ENCODE results near the gene ROR1. TPM values are rescaled to one million over a fixed set of nuclear protein-coding genes. Genes with fewer than 3 reads are reported as not detected.

Gene ROR1
- total and polyA plus RNA-seq, 8 donors, result 1.4 to 37.3 (median 14.6) TPM

DNA sequence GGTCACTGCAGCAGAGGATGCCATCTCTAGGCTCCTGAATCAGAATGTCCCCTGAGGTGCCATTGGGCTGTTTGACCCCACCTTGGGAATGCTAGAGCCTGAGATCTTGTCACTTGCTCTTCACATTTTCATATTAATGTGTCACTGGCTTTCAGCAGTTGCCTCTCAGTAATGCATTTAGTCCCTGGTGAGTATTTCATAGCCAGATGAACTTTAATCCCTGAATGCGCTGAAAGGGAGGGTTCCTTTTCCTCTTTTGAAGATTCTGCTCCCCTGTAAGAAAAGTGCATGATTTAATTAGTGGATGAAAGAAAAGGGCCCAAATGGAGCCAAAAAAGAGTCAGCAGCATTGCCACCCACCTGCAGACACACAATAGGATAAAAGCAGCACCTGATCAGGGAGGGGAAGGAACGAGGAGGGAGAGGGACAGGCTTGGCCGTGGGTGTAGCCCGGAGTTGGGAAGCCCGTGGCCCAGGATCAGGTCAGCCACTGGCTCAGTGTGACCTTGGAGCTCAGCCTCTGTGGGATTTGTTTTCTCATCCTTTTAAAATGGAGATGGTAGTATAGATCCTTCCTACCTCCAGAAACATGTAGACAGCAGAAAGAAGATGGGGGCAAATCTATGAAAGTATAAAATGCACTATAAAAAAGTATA lies 31.1 kb downstream of the ROR1 start:
- Histone ChIP-seq H3K27ac (no peak overlapping the region), H3K4me3 (no peak overlapping the region), H3K27me3 (no peaks in the 10 kb centered on the region), H3K9me3 (peaks cover 0 to 8% (median 3%) of the 10 kb centered on the region in 4 donors), H3K36me3 (no peaks in the 10 kb centered on the region), H3K4me1 (peaks cover 2 to 26% (median 10%) of the 10 kb centered on the region in 4 donors)
- DNase-seq, result no peak
- intact Hi-C loops (cut with DNase I; ENCODE audit: low total_unique reads), result no loop called here
- WGBS, 5 donors, result 26 to 50% (median 36%) methylated on average over 3 to 5 of the region's 5 CpGs
- no peak for TF ChIP-seq POLR2A (IDR thresholded peaks at IDR 0.05)
- TF ChIP-seq EP300 (IDR thresholded peaks at IDR 0.05), result no peak
- TF ChIP-seq, protein P1, sequence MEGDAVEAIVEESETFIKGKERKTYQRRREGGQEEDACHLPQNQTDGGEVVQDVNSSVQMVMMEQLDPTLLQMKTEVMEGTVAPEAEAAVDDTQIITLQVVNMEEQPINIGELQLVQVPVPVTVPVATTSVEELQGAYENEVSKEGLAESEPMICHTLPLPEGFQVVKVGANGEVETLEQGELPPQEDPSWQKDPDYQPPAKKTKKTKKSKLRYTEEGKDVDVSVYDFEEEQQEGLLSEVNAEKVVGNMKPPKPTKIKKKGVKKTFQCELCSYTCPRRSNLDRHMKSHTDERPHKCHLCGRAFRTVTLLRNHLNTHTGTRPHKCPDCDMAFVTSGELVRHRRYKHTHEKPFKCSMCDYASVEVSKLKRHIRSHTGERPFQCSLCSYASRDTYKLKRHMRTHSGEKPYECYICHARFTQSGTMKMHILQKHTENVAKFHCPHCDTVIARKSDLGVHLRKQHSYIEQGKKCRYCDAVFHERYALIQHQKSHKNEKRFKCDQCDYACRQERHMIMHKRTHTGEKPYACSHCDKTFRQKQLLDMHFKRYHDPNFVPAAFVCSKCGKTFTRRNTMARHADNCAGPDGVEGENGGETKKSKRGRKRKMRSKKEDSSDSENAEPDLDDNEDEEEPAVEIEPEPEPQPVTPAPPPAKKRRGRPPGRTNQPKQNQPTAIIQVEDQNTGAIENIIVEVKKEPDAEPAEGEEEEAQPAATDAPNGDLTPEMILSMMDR (IDR thresholded peaks at IDR 0.05), result no peak
- TF ChIP-seq POLR2AphosphoS5 (IDR thresholded peaks at IDR 0.05), result no peak

DNA sequence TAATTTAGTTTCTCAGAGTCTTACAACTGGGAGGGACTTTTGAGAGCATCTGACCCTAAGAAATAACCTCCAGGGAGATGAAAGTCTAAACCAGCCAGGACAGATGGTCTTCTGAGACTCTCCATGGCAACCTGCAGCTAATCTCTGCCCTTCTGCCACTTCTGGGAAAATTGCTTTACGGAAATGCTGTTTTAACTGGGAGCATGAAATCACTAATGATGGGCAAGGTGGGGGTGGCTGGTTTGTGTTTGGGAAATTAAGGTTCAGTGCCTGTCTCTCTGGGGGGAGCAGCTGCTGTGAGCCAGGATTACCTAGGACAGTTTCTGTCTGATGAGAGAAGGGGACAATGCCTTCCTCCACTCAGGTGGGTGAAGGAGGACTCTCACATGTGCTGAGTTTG lies 33.2 kb downstream of the ROR1 start:
- Histone ChIP-seq H3K27ac (no peak overlapping the region), H3K9me3 (peaks cover 0 to 8% (median 3%) of the 10 kb centered on the region in 4 donors), H3K4me1 (peaks cover 14 to 33% (median 24%) of the 10 kb centered on the region in 4 donors), H3K4me3 (no peak overlapping the region), H3K36me3 (no peaks in the 10 kb centered on the region), H3K27me3 (no peaks in the 10 kb centered on the region)
- intact Hi-C loops (cut with DNase I; ENCODE audit: low total_unique reads), result no loop called here
- no peak for DNase-seq
- TF ChIP-seq EP300 (IDR thresholded peaks at IDR 0.05) (no peak), POLR2A (IDR thresholded peaks at IDR 0.05) (no peak)
- 85 to 94% (median 88%) methylated on average over 1 of the region's 1 CpG for WGBS, 5 donors

DNA sequence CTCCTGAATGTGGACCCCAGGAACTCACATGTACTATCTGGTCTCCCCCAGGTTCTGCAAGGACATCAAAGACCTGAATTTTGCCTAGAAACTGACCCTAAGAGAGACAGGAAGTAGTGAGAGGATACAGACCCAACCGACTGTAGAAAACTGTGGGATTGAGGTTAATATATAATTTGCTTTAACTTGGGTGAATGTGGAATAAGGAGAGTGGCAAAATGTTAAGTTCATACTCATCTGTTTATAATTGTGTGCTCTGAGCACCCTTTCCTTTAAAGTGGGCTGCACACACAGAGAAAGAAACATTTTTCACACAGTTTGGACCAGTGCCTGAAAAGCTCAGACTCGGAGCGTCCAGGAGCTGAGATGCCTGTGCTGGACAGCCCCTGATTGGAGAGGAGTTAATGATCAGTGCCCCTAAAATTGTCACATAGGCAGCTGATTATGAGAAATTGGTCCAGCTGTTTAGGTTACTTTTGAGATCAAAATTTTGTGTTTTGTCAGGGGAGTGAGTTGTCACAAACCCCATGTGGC lies 37.2 kb downstream of the ROR1 start:
- Histone ChIP-seq H3K36me3 (no peaks in the 10 kb centered on the region), H3K27ac (peak overlapping the region in 1 of 5 donors; percentile 17), H3K27me3 (no peaks in the 10 kb centered on the region), H3K4me3 (no peak overlapping the region), H3K9me3 (peaks cover 0 to 8% (median 3%) of the 10 kb centered on the region in 4 donors), H3K4me1 (peaks cover 17 to 51% (median 44%) of the 10 kb centered on the region in 4 donors)
- WGBS, 5 donors, result 44 to 56% (median 53%) methylated on average over 3 of the region's 3 CpGs
- TF ChIP-seq POLR2A (IDR thresholded peaks at IDR 0.05), result no peak
- TF ChIP-seq, protein P1 (IDR thresholded peaks at IDR 0.05), result no peak
- no peak for TF ChIP-seq POLR2AphosphoS5 (IDR thresholded peaks at IDR 0.05)
- no peak for DNase-seq
- intact Hi-C loops (cut with DNase I; ENCODE audit: low total_unique reads), result no loop called here

DNA sequence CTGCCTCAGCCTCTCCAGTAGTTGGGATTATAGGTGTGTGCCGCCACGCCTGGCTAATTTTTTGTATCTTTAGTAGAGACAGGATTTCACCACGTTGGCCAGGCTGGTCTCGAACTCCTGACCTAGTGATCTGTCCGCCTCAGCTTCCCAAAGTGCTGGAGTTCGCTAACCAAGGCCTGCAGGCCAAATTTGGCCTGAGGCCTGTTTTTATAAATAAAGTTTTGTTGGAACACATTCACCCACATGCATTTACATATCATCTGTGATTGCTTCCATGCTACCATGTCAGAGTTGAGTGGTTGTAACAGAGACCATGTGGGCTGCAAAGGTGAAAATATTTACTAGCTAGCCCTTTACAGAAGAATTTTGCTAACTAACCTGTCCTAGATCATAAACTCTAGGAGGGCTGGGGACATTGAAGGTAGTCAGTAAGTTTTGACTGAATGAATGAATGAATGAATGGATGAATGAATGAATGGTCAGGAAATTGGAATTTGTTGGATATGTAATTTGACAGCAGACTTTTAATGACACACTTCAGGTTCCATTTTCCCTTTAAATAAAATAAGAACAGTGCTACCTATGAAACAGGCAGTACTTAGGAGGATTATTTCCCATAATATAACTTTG lies 38.4 kb downstream of the ROR1 start:
- Histone ChIP-seq H3K4me1 (peaks cover 25 to 62% (median 56%) of the 10 kb centered on the region in 4 donors), H3K9me3 (peaks cover 0 to 8% (median 3%) of the 10 kb centered on the region in 4 donors), H3K27ac (no peak overlapping the region), H3K36me3 (no peaks in the 10 kb centered on the region), H3K4me3 (no peak overlapping the region), H3K27me3 (no peaks in the 10 kb centered on the region)
- DNase-seq, result no peak
- TF ChIP-seq POLR2A (IDR thresholded peaks at IDR 0.05) (no peak), POLR2AphosphoS5 (IDR thresholded peaks at IDR 0.05) (no peak), EP300 (IDR thresholded peaks at IDR 0.05) (no peak)
- TF ChIP-seq, protein P1 (IDR thresholded peaks at IDR 0.05), result no peak
- intact Hi-C loops (cut with DNase I; ENCODE audit: low total_unique reads), result no loop called here
- WGBS, 5 donors, result 88 to 97% (median 94%) methylated on average over 6 of the region's 6 CpGs
